Stomach smooth muscle (tissue), 2 donors: ENCODE results near the gene GCH1.
"Not testable (repeated sequence)": the region's sequence is repeated elsewhere in the genome, so short reads cannot be mapped to it uniquely, and the experiment has no call there.

Source experiments
- H3K27ac ChIP-seq: one replicate; pipeline ENCODE4 v1.7.0; 2013; ENCODE audit warnings: mild to moderate bottlenecking, low read length, inconsistent platforms
- H3K27me3 ChIP-seq, 2 donors: one replicate each; pipeline ENCODE4 v1.7.0; 2013; ENCODE audit warnings: low read length in 2 of 2; ENCODE audit not compliant: insufficient read depth in 2 of 2, control insufficient read depth in 1 of 2
- H3K36me3 ChIP-seq, 2 donors: one replicate each; pipeline ENCODE4 v1.7.0; 2013; ENCODE audit warnings: low read length in 2 of 2; ENCODE audit not compliant: control insufficient read depth in 2 of 2, insufficient read depth in 2 of 2
- H3K4me1 ChIP-seq: one replicate; pipeline ENCODE4 v1.7.0; 2013; ENCODE audit warnings: low read length; ENCODE audit not compliant: control insufficient read depth, insufficient read depth
- H3K4me3 ChIP-seq, 2 donors: one replicate each; pipeline ENCODE4 v1.7.0; 2013; ENCODE audit warnings: low read length in 2 of 2
- H3K9ac ChIP-seq, 2 donors: one replicate each; pipeline ENCODE4 v1.7.0; 2013; ENCODE audit warnings: low read length in 2 of 2, mild to moderate bottlenecking in 1 of 2
- H3K9me3 ChIP-seq, 2 donors: one replicate each; pipeline ENCODE4 v1.7.0; 2013; ENCODE audit warnings: low read length in 2 of 2; ENCODE audit not compliant: control insufficient read depth in 2 of 2
- donor health status: healthy.
- donor health status: Pancreatic carcinoma.

GCH1 gene

GRCh38 chr14:54908973-54909372 lies 6.3 kb upstream of the GCH1 start:
- H3K27me3 ChIP-seq, H3K9ac ChIP-seq, H3K4me3 ChIP-seq, H3K36me3 ChIP-seq, H3K9me3 ChIP-seq, H3K4me1 ChIP-seq, H3K27ac ChIP-seq: not testable (repeated sequence)

GRCh38 chr14:54908190-54908589 lies 5.6 kb upstream of the GCH1 start:
- no peak overlapping the region for H3K4me3 ChIP-seq
- H3K4me1 ChIP-seq, result peaks cover under 1% of the 10 kb centered on the region
- no peaks in the 10 kb centered on the region for H3K9me3 ChIP-seq
- no peaks in the 10 kb centered on the region for H3K27me3 ChIP-seq
- H3K36me3 ChIP-seq, result no peaks in the 10 kb centered on the region
- H3K9ac ChIP-seq, result no peak overlapping the region
- no peak overlapping the region for H3K27ac ChIP-seq

GRCh38 chr14:54906075-54906474 lies 3.4 kb upstream of the GCH1 start:
- Histone ChIP-seq H3K27ac (no peak overlapping the region), H3K9ac (no peak overlapping the region), H3K4me3 (no peak overlapping the region), H3K9me3 (no peaks in the 10 kb centered on the region), H3K36me3 (no peaks in the 10 kb centered on the region), H3K27me3 (peaks cover 6 to 13% of the 10 kb centered on the region in 2 donors), H3K4me1 (peaks cover 15% of the 10 kb centered on the region)

GRCh38 chr14:54902143-54902520 lies 494 bp downstream of the GCH1 start:
- no peaks in the 10 kb centered on the region for H3K36me3 ChIP-seq

GRCh38 chr14:54901380-54902142 lies 1.1 kb downstream of the GCH1 start:
- peak overlapping the region; percentile 29 to 64 for H3K9ac ChIP-seq
- no peak overlapping the region for H3K27ac ChIP-seq
- no peaks in the 10 kb centered on the region for H3K36me3 ChIP-seq
- peaks cover 6 to 20% of the 10 kb centered on the region in 2 donors for H3K27me3 ChIP-seq
- peak overlapping the region; percentile 75 to 81 for H3K4me3 ChIP-seq
- H3K4me1 ChIP-seq, result peaks cover 15% of the 10 kb centered on the region
- no peaks in the 10 kb centered on the region for H3K9me3 ChIP-seq

More at GRCh38 chr14:54902143-54902520, 494 bp downstream of the GCH1 start:
- Histone ChIP-seq H3K4me3 (peak overlapping the region; percentile 75 to 81), H3K27me3 (peaks cover 6 to 20% of the 10 kb centered on the region in 2 donors), H3K9ac (peak overlapping the region; percentile 13 to 64), H3K4me1 (peaks cover 15% of the 10 kb centered on the region), H3K9me3 (no peaks in the 10 kb centered on the region), H3K27ac (peak overlapping the region; percentile 31)

- H3K9ac ChIP-seq, result no peak overlapping the region
- H3K4me3 ChIP-seq, result no peak overlapping the region
- H3K4me1 ChIP-seq, result peaks cover 15% of the 10 kb centered on the region
- no peaks in the 10 kb centered on the region for H3K36me3 ChIP-seq
- no peak overlapping the region for H3K27ac ChIP-seq
- H3K9me3 ChIP-seq, result no peaks in the 10 kb centered on the region
- H3K27me3 ChIP-seq, result peaks cover 6 to 20% of the 10 kb centered on the region in 2 donors
Observed at GRCh38 chr14:54899573-54899972, 3.1 kb downstream of the GCH1 start.

- H3K4me3 ChIP-seq, H3K9ac ChIP-seq, H3K9me3 ChIP-seq, H3K27ac ChIP-seq, H3K36me3 ChIP-seq: not testable (repeated sequence)
- Histone ChIP-seq H3K4me1 (peaks cover 12% of the 10 kb centered on the region), H3K27me3 (peaks cover 6 to 20% of the 10 kb centered on the region in 2 donors)
Observed at GRCh38 chr14:54897809-54898555, 4.6 kb downstream of the GCH1 start.

- no peak overlapping the region for H3K4me3 ChIP-seq
- peaks cover 0 to 3% of the 10 kb centered on the region in 2 donors for H3K27me3 ChIP-seq
- H3K9me3 ChIP-seq, result no peaks in the 10 kb centered on the region
- no peaks in the 10 kb centered on the region for H3K4me1 ChIP-seq
- no peaks in the 10 kb centered on the region for H3K36me3 ChIP-seq
- no peak overlapping the region for H3K27ac ChIP-seq
- no peak overlapping the region for H3K9ac ChIP-seq
Observed at GRCh38 chr14:54895683-54896082, 6.9 kb downstream of the GCH1 start.

- no peak overlapping the region for H3K9ac ChIP-seq
- H3K4me1 ChIP-seq, result no peaks in the 10 kb centered on the region
- no peaks in the 10 kb centered on the region for H3K36me3 ChIP-seq
Observed at GRCh38 chr14:54894995-54895394, 7.6 kb downstream of the GCH1 start.

GRCh38 chr14:54893151-54893760 lies 9.4 kb downstream of the GCH1 start:
- no peaks in the 10 kb centered on the region for H3K4me1 ChIP-seq
- H3K4me3 ChIP-seq, result no peak overlapping the region
- H3K27ac ChIP-seq, result no peak overlapping the region
- no peaks in the 10 kb centered on the region for H3K9me3 ChIP-seq
- peaks cover 0 to 3% of the 10 kb centered on the region in 2 donors for H3K27me3 ChIP-seq
- no peaks in the 10 kb centered on the region for H3K36me3 ChIP-seq
- H3K9ac ChIP-seq, result no peak overlapping the region

More at GRCh38 chr14:54894995-54895394, 7.6 kb downstream of the GCH1 start:
- no peak overlapping the region for H3K4me3 ChIP-seq
- no peaks in the 10 kb centered on the region for H3K9me3 ChIP-seq
- no peak overlapping the region for H3K27ac ChIP-seq
- H3K27me3 ChIP-seq, result peaks cover 0 to 3% of the 10 kb centered on the region in 2 donors
